H9 (cell line): ENCODE measurements around the gene CDC40. TPM values are rescaled to one million over a fixed set of nuclear protein-coding genes. Genes with fewer than 3 reads are reported as not detected.

Source experiments
- DNase-seq: peaks from one replicate; pipeline ENCODE4 v3.0.0-alpha.2; 2017
- H2AFZ ChIP-seq: one replicate; pipeline ENCODE4 v1.6.1; 2013; ENCODE audit warnings: mild to moderate bottlenecking, low read length, control low read depth, moderate library complexity
- H2AK5ac ChIP-seq: 2 replicates; pipeline ENCODE4 v1.6.1; 2013; ENCODE audit warnings: low read length, control low read depth, mixed read lengths; ENCODE audit not compliant: insufficient read length
- H2BK120ac ChIP-seq: one replicate; pipeline ENCODE4 v1.6.1; 2013; ENCODE audit warnings: low read depth, mild to moderate bottlenecking, low read length, control low read depth, inconsistent platforms; ENCODE audit not compliant: poor library complexity, severe bottlenecking
- H2BK12ac ChIP-seq: 2 replicates; pipeline ENCODE4 v1.6.1; 2013; ENCODE audit warnings: low read length, control low read depth, mixed read lengths, low read depth; ENCODE audit not compliant: insufficient read length
- H2BK15ac ChIP-seq: 2 replicates; pipeline ENCODE4 v1.6.1; 2013; ENCODE audit warnings: low read depth, low read length, control low read depth
- H2BK20ac ChIP-seq: one replicate; pipeline ENCODE4 v1.6.1; 2013; ENCODE audit warnings: low read depth, mild to moderate bottlenecking, low read length, control low read depth, inconsistent platforms; ENCODE audit not compliant: poor library complexity, severe bottlenecking
- H2BK5ac ChIP-seq: 2 replicates; pipeline ENCODE4 v1.6.1; 2013; ENCODE audit warnings: low read length, control low read depth, mixed read lengths; ENCODE audit not compliant: insufficient read length
- H3K14ac ChIP-seq: 2 replicates; pipeline ENCODE4 v1.6.1; 2013; ENCODE audit warnings: low read length, control low read depth; ENCODE audit not compliant: insufficient read depth
- H3K18ac ChIP-seq: 2 replicates; pipeline ENCODE4 v1.6.1; 2013; ENCODE audit warnings: low read depth, mild to moderate bottlenecking, mixed read lengths, low read length, control low read depth; ENCODE audit not compliant: insufficient read length
- H3K23ac ChIP-seq: 2 replicates; pipeline ENCODE4 v1.6.1; 2013; ENCODE audit warnings: low read length, control low read depth, mixed read lengths, low read depth; ENCODE audit not compliant: insufficient read length
- H3K23me2 ChIP-seq: 2 replicates; pipeline ENCODE4 v1.6.1; 2013; ENCODE audit warnings: low read depth, mild to moderate bottlenecking, mixed read lengths, low read length, control low read depth; ENCODE audit not compliant: insufficient read length, poor library complexity, severe bottlenecking
- H3K27ac ChIP-seq: 2 replicates; pipeline ENCODE4 v1.5.1; 2013; ENCODE audit warnings: low read length, control low read depth, mixed read lengths, low read depth; ENCODE audit not compliant: insufficient read length
- H3K27me3 ChIP-seq: 2 replicates; pipeline ENCODE4 v1.6.1; 2013; ENCODE audit warnings: low read length, control low read depth, inconsistent platforms; ENCODE audit not compliant: insufficient read depth
- H3K4ac ChIP-seq: 2 replicates; pipeline ENCODE4 v1.6.1; 2013; ENCODE audit warnings: low read depth, mild to moderate bottlenecking, control low read depth, inconsistent platforms, low read length, moderate library complexity
- H3K4me1 ChIP-seq: 2 replicates; pipeline ENCODE4 v1.6.1; 2013; ENCODE audit warnings: low read length, control low read depth, inconsistent platforms; ENCODE audit not compliant: insufficient read depth
- H3K4me2 ChIP-seq: 2 replicates; pipeline ENCODE4 v1.6.1; 2013; ENCODE audit warnings: low read length, control low read depth, mixed read lengths; ENCODE audit not compliant: insufficient read length, insufficient read depth
- H3K56ac ChIP-seq: 2 replicates; pipeline ENCODE4 v1.6.1; 2013; ENCODE audit warnings: low read depth, mild to moderate bottlenecking, mixed read lengths, low read length, control low read depth; ENCODE audit not compliant: insufficient read length
- H3K79me1 ChIP-seq: 2 replicates; pipeline ENCODE4 v1.6.1; 2013; ENCODE audit warnings: low read depth, mild to moderate bottlenecking, moderate library complexity, low read length, control low read depth, inconsistent platforms; ENCODE audit not compliant: insufficient read depth, poor library complexity, severe bottlenecking
- H3K79me2 ChIP-seq: 2 replicates; pipeline ENCODE4 v1.6.1; 2013; ENCODE audit warnings: low read length, control low read depth, inconsistent platforms; ENCODE audit not compliant: insufficient read depth
- H3K9ac ChIP-seq: 2 replicates; pipeline ENCODE4 v1.6.1; 2013; ENCODE audit warnings: low read length, control low read depth, mixed read lengths; ENCODE audit not compliant: insufficient read length; ENCODE audit errors: extremely low read depth
- H3K9me3 ChIP-seq: one replicate; pipeline ENCODE4 v1.6.1; 2013; ENCODE audit warnings: low read depth, low read length, inconsistent platforms; ENCODE audit not compliant: control insufficient read depth
- H3T11ph ChIP-seq: one replicate; pipeline ENCODE4 v1.6.1; 2013; ENCODE audit warnings: mild to moderate bottlenecking, low read length, control low read depth, inconsistent platforms
- H4K20me1 ChIP-seq: one replicate; pipeline ENCODE4 v1.6.1; 2013; ENCODE audit not compliant: control insufficient read depth, insufficient read length, insufficient read depth
- H4K5ac ChIP-seq: 2 replicates; pipeline ENCODE4 v1.6.1; 2013; ENCODE audit warnings: low read depth, mild to moderate bottlenecking, mixed read lengths, low read length, control low read depth; ENCODE audit not compliant: insufficient read length
- H4K8ac ChIP-seq: replicated peaks from 2 replicates; pipeline ENCODE4 v1.6.1; 2013; ENCODE audit warnings: low read length, control low read depth, mixed read lengths, low read depth; ENCODE audit not compliant: insufficient read length
- H4K91ac ChIP-seq: 2 replicates; pipeline ENCODE4 v1.6.1; 2013; ENCODE audit warnings: low read depth, mild to moderate bottlenecking, moderate library complexity, mixed read lengths, low read length, control low read depth; ENCODE audit not compliant: insufficient read length
- H3K27ac Mint-ChIP-seq, 3 experiments: 2 replicates in 2 of 3; 3 replicates in 1 of 3; pipeline ENCODE4 v1.8.0; 2020 to 2021; ENCODE audit warnings: mixed read lengths in 3 of 3, mild to moderate bottlenecking in 1 of 3, moderate library complexity in 1 of 3
- H3K27me3 Mint-ChIP-seq: 2 replicates; pipeline ENCODE4 v1.8.0; 2021; ENCODE audit warnings: low read depth, mild to moderate bottlenecking, moderate library complexity, mixed read lengths
- H3K36me3 Mint-ChIP-seq, 3 experiments: 2 replicates in 2 of 3; 3 replicates in 1 of 3; pipeline ENCODE4 v1.8.0; 2020 to 2021; ENCODE audit warnings: low read depth in 3 of 3, mixed read lengths in 3 of 3; ENCODE audit not compliant: insufficient read depth in 1 of 3
- H3K4me1 Mint-ChIP-seq, 2 experiments: 2 replicates each; pipeline ENCODE4 v1.8.0; 2020; ENCODE audit warnings: mixed read lengths in 2 of 2
- H3K4me3 Mint-ChIP-seq, 2 experiments: 2 replicates in 1 of 2; 3 replicates in 1 of 2; pipeline ENCODE4 v1.8.0; 2020 to 2021; ENCODE audit warnings: mild to moderate bottlenecking in 2 of 2, mixed read lengths in 2 of 2, moderate library complexity in 1 of 2
- H3K9me3 Mint-ChIP-seq, 2 experiments: 2 replicates in 1 of 2; 3 replicates in 1 of 2; pipeline ENCODE4 v1.8.0; 2020; ENCODE audit warnings: mild to moderate bottlenecking in 2 of 2, mixed read lengths in 2 of 2, moderate library complexity in 1 of 2
- WGBS: extraction: QIAGEN DNeasy Blood & Tissue Kit; methylation state at CpG from one replicate; pipeline ENCODE4 v1.1.7; 2013; ENCODE audit warnings: missing lambda C conversion rate, low lambda C conversion rate, mixed read lengths; ENCODE audit not compliant: insufficient read length; ENCODE audit errors: extremely low coverage; 5-methylcytosine and 5-hydroxymethylcytosine counted together
- total RNA-seq: library from RNA; stranded (reverse); gene quantifications from 2 replicates; pipeline ENCODE4 v1.2.1, GENCODE V29; 2021
- TF ChIP-seq, protein P1 (sequence below): fragments of 200-600 bp; sonication (generic); conservative IDR thresholded peaks from 3 replicates; pipeline ENCODE4 v1.8.0; 2021; ENCODE audit warnings: antibody characterized with exemption, mild to moderate bottlenecking

CDC40 gene
- total RNA-seq, 1 experiment from 2014 or later = 23.5 TPM

DNA sequence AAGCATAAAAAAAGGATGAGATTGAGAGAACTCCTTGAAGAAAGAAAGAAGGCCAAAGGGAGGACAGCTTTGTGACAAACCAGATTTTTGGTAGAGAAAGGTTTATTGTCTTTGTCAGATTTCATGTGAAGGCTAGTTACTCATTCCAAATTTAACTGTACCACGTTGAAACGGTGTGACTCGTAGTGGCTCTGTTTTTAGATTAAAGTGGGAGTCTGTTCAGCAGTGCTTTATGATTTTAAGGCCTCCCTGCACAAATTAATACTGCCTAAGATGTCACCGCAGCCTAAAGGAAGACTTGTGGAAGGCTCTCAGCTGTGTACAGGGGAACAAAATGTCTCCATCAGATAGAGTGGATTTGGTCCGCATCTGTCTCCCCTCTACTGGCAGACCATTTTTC lies 35.9 kb downstream of the CDC40 start:
- H4K20me1 ChIP-seq = no peaks in the 10 kb centered on the region
- no peak overlapping the region for H3K56ac ChIP-seq
- no peak overlapping the region for H2BK12ac ChIP-seq
- H2BK15ac ChIP-seq = no peak overlapping the region
- H3K9ac ChIP-seq = no peak overlapping the region
- H3K79me2 ChIP-seq = no peaks in the 10 kb centered on the region
- no peaks in the 10 kb centered on the region for H3K79me1 ChIP-seq
- no CpG with 5 or more reads among the region's 5 CpGs for WGBS
- no peak for DNase-seq
- H3K36me3 Mint-ChIP-seq = peaks cover 27 to 61% (median 51%) of the 10 kb centered on the region in 3 experiments
- H3K9me3 ChIP-seq = no peaks in the 10 kb centered on the region
- no peak overlapping the region for H2BK20ac ChIP-seq
- no peaks in the 10 kb centered on the region; a peak in 1 of 5 replicates for H3K9me3 Mint-ChIP-seq
- no peaks in the 10 kb centered on the region for H3K27me3 ChIP-seq
- H3K27ac Mint-ChIP-seq = no peak overlapping the region
- no peak overlapping the region for H3K18ac ChIP-seq
- H4K91ac ChIP-seq = no peak overlapping the region
- TF ChIP-seq, protein P1, sequence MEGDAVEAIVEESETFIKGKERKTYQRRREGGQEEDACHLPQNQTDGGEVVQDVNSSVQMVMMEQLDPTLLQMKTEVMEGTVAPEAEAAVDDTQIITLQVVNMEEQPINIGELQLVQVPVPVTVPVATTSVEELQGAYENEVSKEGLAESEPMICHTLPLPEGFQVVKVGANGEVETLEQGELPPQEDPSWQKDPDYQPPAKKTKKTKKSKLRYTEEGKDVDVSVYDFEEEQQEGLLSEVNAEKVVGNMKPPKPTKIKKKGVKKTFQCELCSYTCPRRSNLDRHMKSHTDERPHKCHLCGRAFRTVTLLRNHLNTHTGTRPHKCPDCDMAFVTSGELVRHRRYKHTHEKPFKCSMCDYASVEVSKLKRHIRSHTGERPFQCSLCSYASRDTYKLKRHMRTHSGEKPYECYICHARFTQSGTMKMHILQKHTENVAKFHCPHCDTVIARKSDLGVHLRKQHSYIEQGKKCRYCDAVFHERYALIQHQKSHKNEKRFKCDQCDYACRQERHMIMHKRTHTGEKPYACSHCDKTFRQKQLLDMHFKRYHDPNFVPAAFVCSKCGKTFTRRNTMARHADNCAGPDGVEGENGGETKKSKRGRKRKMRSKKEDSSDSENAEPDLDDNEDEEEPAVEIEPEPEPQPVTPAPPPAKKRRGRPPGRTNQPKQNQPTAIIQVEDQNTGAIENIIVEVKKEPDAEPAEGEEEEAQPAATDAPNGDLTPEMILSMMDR = no peak
- no peak overlapping the region for H2BK120ac ChIP-seq
- no peak overlapping the region for H3K27ac ChIP-seq
- no peak overlapping the region for H2AFZ ChIP-seq
- H4K5ac ChIP-seq = no peak overlapping the region
- H3K4me1 ChIP-seq = no peaks in the 10 kb centered on the region
- no peak overlapping the region for H3K4me3 Mint-ChIP-seq
- no peaks in the 10 kb centered on the region for H3K23me2 ChIP-seq
- no peak overlapping the region for H3K4me2 ChIP-seq
- H3K14ac ChIP-seq = no peak overlapping the region
- H3K23ac ChIP-seq = no peak overlapping the region
- no peak overlapping the region for H4K8ac ChIP-seq
- no peaks in the 10 kb centered on the region for H3K27me3 Mint-ChIP-seq
- H2AK5ac ChIP-seq = no peak overlapping the region
- no peak overlapping the region for H3K4ac ChIP-seq
- no peak overlapping the region for H2BK5ac ChIP-seq
- H3K4me1 Mint-ChIP-seq = no peaks in the 10 kb centered on the region
- H3T11ph ChIP-seq = no peak overlapping the region
